Amniotic epithelial cell (primary cell): ENCODE measurements around the gene TMEM184C.
A peak's percentile ranks its signal among the peaks of the same experiment; 100 is the strongest.

Source experiments
- DNase-seq: peaks from one replicate; pipeline ENCODE4 v3.0.0-alpha.2; 2010; ENCODE audit warnings: low read depth

TMEM184C gene

GRCh38 chr4:147655639-147656038 is 38.4 kb downstream of the TMEM184C start:
- no peak for DNase-seq

GRCh38 chr4:147658501-147658900 is 41.3 kb downstream of the TMEM184C start:
- DNase-seq: no peak

- DNase-seq: no peak
Measured at GRCh38 chr4:147674073-147674472, 56.9 kb downstream of the TMEM184C start.

GRCh38 chr4:147674496-147674895 is 57.3 kb downstream of the TMEM184C start:
- no peak for DNase-seq

- DNase-seq: no peak
Measured at GRCh38 chr4:147678106-147678505, 60.9 kb downstream of the TMEM184C start.

GRCh38 chr4:147678796-147679549 is 61.8 kb downstream of the TMEM184C start:
- DNase-seq: peak; percentile 14

- peak; percentile 4 for DNase-seq
Measured at GRCh38 chr4:147682755-147683154, 65.6 kb downstream of the TMEM184C start.

GRCh38 chr4:147683188-147683591 is 66.0 kb downstream of the TMEM184C start:
- peak; percentile 33 for DNase-seq

- peak; percentile 85 for DNase-seq
Measured at GRCh38 chr4:147683717-147684700, 66.8 kb downstream of the TMEM184C start, which contains the start of gene PRMT9. PRMT9 (minus strand) TSS chr4:147684163; CDS start chr4:147683987, 176 bp downstream.

- no peak for DNase-seq
Measured at GRCh38 chr4:147689067-147689466, 71.9 kb downstream of the TMEM184C start.

- DNase-seq: no peak
Measured at GRCh38 chr4:147691820-147692219, 74.6 kb downstream of the TMEM184C start.

GRCh38 chr4:147693218-147693617 is 76.0 kb downstream of the TMEM184C start:
- no peak for DNase-seq

GRCh38 chr4:147696866-147697265 is 79.7 kb downstream of the TMEM184C start:
- no peak for DNase-seq

- no peak for DNase-seq
Measured at GRCh38 chr4:147704846-147705245, 87.6 kb downstream of the TMEM184C start.

GRCh38 chr4:147707892-147708672 is 90.9 kb downstream of the TMEM184C start:
- peak; percentile 24 for DNase-seq

GRCh38 chr4:147709999-147710398 is 92.8 kb downstream of the TMEM184C start:
- peak; percentile 83 for DNase-seq

GRCh38 chr4:147714575-147715401 is 97.6 kb downstream of the TMEM184C start:
- peak; percentile 86 for DNase-seq

GRCh38 chr4:147717878-147718277 is 100.7 kb downstream of the TMEM184C start:
- peak; percentile 12 for DNase-seq
